Neuronal stem cell (in vitro differentiated cells): ENCODE results near the gene TIGD1.

Experiments used
- DNase-seq: peaks from one replicate; pipeline ENCODE4 v3.0.0-alpha.2; 2013; ENCODE audit warnings: low spot score
- H2AFZ ChIP-seq: one replicate; pipeline ENCODE4 v1.6.1; 2013; ENCODE audit warnings: mild to moderate bottlenecking, low read length, inconsistent platforms
- H2AK5ac ChIP-seq: 2 replicates; pipeline ENCODE4 v1.6.1; 2013; ENCODE audit warnings: low read depth, mild to moderate bottlenecking, inconsistent platforms, low read length, moderate library complexity, mixed read lengths
- H2BK120ac ChIP-seq: 2 replicates; pipeline ENCODE4 v1.6.1; 2013; ENCODE audit warnings: low read depth, mild to moderate bottlenecking, inconsistent platforms, low read length, moderate library complexity, mixed read lengths
- H2BK12ac ChIP-seq: one replicate; pipeline ENCODE4 v1.6.1; 2013; ENCODE audit warnings: low read length, inconsistent platforms
- H2BK15ac ChIP-seq: 2 replicates; pipeline ENCODE4 v1.6.1; 2013; ENCODE audit warnings: mild to moderate bottlenecking, low read length, inconsistent platforms, mixed read lengths
- H2BK5ac ChIP-seq: one replicate; pipeline ENCODE4 v1.6.1; 2013; ENCODE audit warnings: inconsistent platforms, mild to moderate bottlenecking, low read length, moderate library complexity
- H3K14ac ChIP-seq: one replicate; pipeline ENCODE4 v1.6.1; 2013; ENCODE audit warnings: low read length, inconsistent platforms
- H3K18ac ChIP-seq: 2 replicates; pipeline ENCODE4 v1.6.1; 2013; ENCODE audit warnings: low read length, inconsistent platforms
- H3K23ac ChIP-seq: 2 replicates; pipeline ENCODE4 v1.6.1; 2013; ENCODE audit warnings: low read depth, mild to moderate bottlenecking, mixed read lengths, low read length, inconsistent platforms; ENCODE audit not compliant: poor library complexity
- H3K27ac ChIP-seq: replicated peaks from 3 replicates; pipeline ENCODE4 v1.5.1; 2013; ENCODE audit warnings: low read length, inconsistent platforms
- H3K27me3 ChIP-seq, 3 experiments: 2 replicates each; pipeline ENCODE4 v1.6.1; 2013; ENCODE audit warnings: low read length in 3 of 3, mild to moderate bottlenecking in 2 of 3, inconsistent platforms in 1 of 3, low read depth in 1 of 3, mixed read lengths in 1 of 3, moderate library complexity in 1 of 3; ENCODE audit not compliant: control insufficient read depth in 3 of 3, insufficient read depth in 3 of 3
- H3K36me3 ChIP-seq, 2 donors: replicated peaks in 1 of 2; 2 replicates each; pipeline ENCODE4 v1.6.1; 2013; ENCODE audit warnings: low read length in 2 of 2; ENCODE audit not compliant: control insufficient read depth in 2 of 2, insufficient read depth in 2 of 2
- H3K4ac ChIP-seq: 2 replicates; pipeline ENCODE4 v1.6.1; 2013; ENCODE audit warnings: inconsistent platforms, mild to moderate bottlenecking, low read length, moderate library complexity
- H3K4me1 ChIP-seq, 2 donors: 1 replicate in 1 of 2; 2 replicates in 1 of 2; pipeline ENCODE4 v1.6.1; 2013; ENCODE audit warnings: low read length in 2 of 2, low read depth in 1 of 2; ENCODE audit not compliant: control insufficient read depth in 2 of 2, insufficient read depth in 1 of 2
- H3K4me2 ChIP-seq: one replicate; pipeline ENCODE4 v1.6.1; 2013; ENCODE audit warnings: mild to moderate bottlenecking, low read length, inconsistent platforms; ENCODE audit not compliant: insufficient read depth, poor library complexity, severe bottlenecking
- H3K4me3 ChIP-seq, 2 donors: 2 replicates each; pipeline ENCODE4 v1.5.1; 2013; ENCODE audit warnings: low read length in 2 of 2, mild to moderate bottlenecking in 2 of 2, inconsistent platforms in 1 of 2, moderate library complexity in 1 of 2
- H3K79me1 ChIP-seq: one replicate; pipeline ENCODE4 v1.6.1; 2013; ENCODE audit warnings: low read depth, mild to moderate bottlenecking, inconsistent platforms, low read length, moderate library complexity
- H3K9ac ChIP-seq: one replicate; pipeline ENCODE4 v1.6.1; 2013; ENCODE audit warnings: mild to moderate bottlenecking, low read depth, low read length, inconsistent platforms; ENCODE audit not compliant: poor library complexity
- H3K9me3 ChIP-seq, 2 donors: replicated peaks in 1 of 2; 2 replicates each; pipeline versions ENCODE3 to v1.6.1; 2013; ENCODE audit warnings: low read length in 2 of 2, mild to moderate bottlenecking in 2 of 2, inconsistent platforms in 1 of 2, low read depth in 1 of 2, mixed read lengths in 1 of 2, moderate library complexity in 1 of 2; ENCODE audit not compliant: control insufficient read depth in 2 of 2, insufficient read depth in 1 of 2
- H4K8ac ChIP-seq: one replicate; pipeline ENCODE4 v1.6.1; 2013; ENCODE audit warnings: low read depth, mild to moderate bottlenecking, inconsistent platforms, low read length, moderate library complexity
- H4K91ac ChIP-seq: one replicate; pipeline ENCODE4 v1.6.1; 2013; ENCODE audit warnings: low read length, low read depth, mild to moderate bottlenecking, inconsistent platforms; ENCODE audit not compliant: poor library complexity
- WGBS, 2 donors: extraction: QIAGEN DNeasy Blood & Tissue Kit; methylation state at CpG; one replicate each; pipeline ENCODE4 v1.1.7; 2013; ENCODE audit warnings: missing lambda C conversion rate in 2 of 2, mixed read lengths in 1 of 2; ENCODE audit not compliant: insufficient read length in 2 of 2, insufficient replicate concordance in 1 of 2; ENCODE audit errors: extremely low coverage in 2 of 2; 5-methylcytosine and 5-hydroxymethylcytosine counted together

Gene TIGD1

DNA sequence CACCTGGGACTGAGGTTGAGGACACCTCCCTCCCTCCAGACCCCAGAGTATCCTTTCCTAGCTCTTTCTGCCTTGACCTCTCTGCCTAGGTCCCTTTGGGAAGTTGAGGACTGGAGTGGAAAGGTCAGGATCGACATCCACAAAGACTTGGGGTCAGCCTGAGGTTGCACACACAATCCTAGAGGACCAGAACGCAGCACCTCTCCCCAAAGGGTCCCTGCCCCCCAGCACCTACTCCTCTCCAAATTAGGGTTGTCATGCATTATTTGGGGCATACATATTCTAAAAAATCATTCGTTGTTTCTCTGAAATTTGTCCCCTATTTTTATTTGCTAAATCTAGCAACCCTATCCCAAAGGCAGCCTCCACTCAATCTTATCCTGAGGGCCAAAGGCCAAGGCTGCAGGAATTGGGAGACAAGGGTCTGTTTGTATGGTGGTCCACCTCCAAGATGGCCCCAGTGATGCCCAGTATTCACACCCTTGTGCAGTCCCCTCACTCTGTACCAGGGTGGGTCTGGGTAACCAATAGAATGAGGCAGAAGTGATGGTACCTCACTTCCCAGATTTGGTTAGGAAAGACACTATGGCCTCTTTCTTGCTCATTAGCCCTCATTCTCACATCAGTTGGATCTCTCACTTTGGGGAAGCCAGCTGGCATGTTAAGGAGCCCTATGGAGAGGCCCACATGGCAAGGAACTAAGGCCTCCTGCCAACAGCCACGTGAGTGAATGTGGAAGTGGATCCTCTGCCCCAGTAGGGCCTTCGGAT is 14.4 kb downstream of the TIGD1 start:
- H3K27me3 ChIP-seq: no peaks in the 10 kb centered on the region
- H2BK120ac ChIP-seq: no peak overlapping the region
- no peak overlapping the region for H3K14ac ChIP-seq
- no peaks in the 10 kb centered on the region for H3K36me3 ChIP-seq
- DNase-seq: no peak
- H3K4me2 ChIP-seq: no peak overlapping the region
- no peak overlapping the region for H3K9ac ChIP-seq
- H3K4me1 ChIP-seq: peaks cover 6 to 17% of the 10 kb centered on the region in 2 donors
- no CpG with 5 or more reads among the region's 5 CpGs for WGBS, 2 donors
- no peak overlapping the region for H3K18ac ChIP-seq
- H4K8ac ChIP-seq: no peak overlapping the region
- no peak overlapping the region for H3K4ac ChIP-seq
- H3K9me3 ChIP-seq: peaks cover 0 to 2% of the 10 kb centered on the region in 2 donors
- H3K27ac ChIP-seq: no peak overlapping the region
- H2AFZ ChIP-seq: no peak overlapping the region
- no peak overlapping the region for H2BK15ac ChIP-seq
- H2BK5ac ChIP-seq: no peak overlapping the region
- no peak overlapping the region for H3K4me3 ChIP-seq
- no peak overlapping the region for H3K23ac ChIP-seq
- H2AK5ac ChIP-seq: peak overlapping the region; percentile 92
- no peak overlapping the region for H4K91ac ChIP-seq
- H2BK12ac ChIP-seq: no peak overlapping the region
- H3K79me1 ChIP-seq: peaks cover 2% of the 10 kb centered on the region

DNA sequence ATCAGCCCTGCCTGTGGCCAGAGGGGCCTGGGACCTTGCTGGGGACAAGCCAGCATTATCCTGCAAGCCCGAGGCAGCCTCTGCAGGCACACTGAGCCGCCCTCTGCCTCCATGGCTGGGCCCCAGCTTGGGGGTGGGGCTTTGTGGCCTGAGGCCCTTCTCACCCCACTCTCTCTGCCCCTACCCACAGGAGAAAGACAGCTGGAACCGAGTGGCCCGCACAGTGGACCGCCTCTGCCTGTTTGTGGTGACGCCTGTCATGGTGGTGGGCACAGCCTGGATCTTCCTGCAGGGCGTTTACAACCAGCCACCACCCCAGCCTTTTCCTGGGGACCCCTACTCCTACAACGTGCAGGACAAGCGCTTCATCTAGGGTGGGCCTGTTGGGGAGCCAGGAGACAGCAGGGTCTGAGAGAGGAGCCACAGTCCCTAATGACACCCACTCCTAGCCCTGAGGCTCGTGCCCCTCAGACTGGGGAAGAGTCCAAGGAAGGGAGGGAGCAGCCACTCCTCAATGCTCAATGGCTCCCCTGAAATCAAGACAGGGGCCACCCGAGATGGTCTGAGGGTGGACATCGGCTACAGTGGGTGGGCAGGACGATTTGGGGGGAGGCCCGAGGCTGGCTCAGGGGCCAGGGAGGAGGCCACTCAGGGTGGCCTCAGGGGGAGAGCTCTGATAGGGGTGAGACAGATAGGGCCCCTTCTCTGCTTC is 15.3 kb downstream of the TIGD1 start:
- Histone ChIP-seq H2BK120ac (peak overlapping the region; percentile 21), H2BK5ac (peak overlapping the region; percentile 29), H2BK12ac (peak overlapping the region; percentile 16), H3K79me1 (peaks cover 2% of the 10 kb centered on the region), H3K36me3 (no peaks in the 10 kb centered on the region), H3K27ac (no peak overlapping the region), H2BK15ac (no peak overlapping the region), H2AFZ (peak overlapping the region; percentile 72), H4K91ac (no peak overlapping the region), H3K14ac (peak overlapping the region; percentile 86), H3K4me3 (no peak overlapping the region), H2AK5ac (peak overlapping the region; percentile 92), H3K27me3 (no peaks in the 10 kb centered on the region), H3K18ac (peak overlapping the region; percentile 24), H3K4me2 (no peak overlapping the region), H3K4me1 (peaks cover 6 to 17% of the 10 kb centered on the region in 2 donors), H4K8ac (no peak overlapping the region), H3K9me3 (peaks cover 0 to 2% of the 10 kb centered on the region in 2 donors), H3K9ac (no peak overlapping the region), H3K4ac (no peak overlapping the region), H3K23ac (no peak overlapping the region)
- DNase-seq: no peak
- no CpG with 5 or more reads among the region's 14 CpGs for WGBS, 2 donors

DNA sequence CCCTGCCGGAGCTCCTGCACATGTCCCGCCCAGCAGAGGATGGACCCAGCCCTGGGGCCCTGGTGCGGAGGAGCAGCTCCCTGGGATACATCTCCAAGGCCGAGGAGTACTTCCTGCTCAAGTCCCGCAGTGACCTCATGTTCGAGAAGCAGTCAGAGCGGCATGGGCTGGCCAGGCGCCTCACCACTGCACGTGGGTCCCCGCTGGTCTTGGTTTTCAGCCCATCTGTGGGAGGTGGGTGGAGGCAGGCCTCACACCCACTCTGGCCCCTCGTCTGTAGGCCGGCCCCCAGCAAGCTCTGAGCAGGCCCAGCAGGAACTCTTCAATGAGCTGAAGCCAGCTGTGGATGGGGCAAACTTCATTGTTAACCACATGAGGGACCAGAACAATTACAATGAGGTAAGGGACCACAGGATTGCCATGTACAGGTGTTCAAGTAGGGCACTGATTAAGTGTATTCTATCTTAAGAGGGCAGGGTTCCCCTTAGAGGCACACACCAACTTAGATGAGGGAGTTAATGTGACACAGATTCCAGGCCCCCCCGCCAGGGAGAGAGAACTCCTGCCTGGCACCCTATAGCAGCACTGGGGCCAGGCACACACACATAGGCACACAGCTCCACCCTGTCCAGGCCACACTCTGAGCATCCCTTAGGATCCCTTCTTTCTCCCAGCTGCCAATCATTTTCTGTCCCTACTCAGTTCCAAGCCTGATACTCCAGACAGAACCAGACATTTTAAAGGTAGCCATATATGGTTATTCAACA is 16.2 kb downstream of the TIGD1 start:
- H2BK12ac ChIP-seq: no peak overlapping the region
- H3K4me3 ChIP-seq: no peak overlapping the region
- H2BK120ac ChIP-seq: no peak overlapping the region
- H3K36me3 ChIP-seq: no peaks in the 10 kb centered on the region
- no peak overlapping the region for H3K14ac ChIP-seq
- no peak overlapping the region for H4K91ac ChIP-seq
- no peak overlapping the region for H3K4ac ChIP-seq
- H3K9ac ChIP-seq: no peak overlapping the region
- H3K9me3 ChIP-seq: peaks cover 0 to 2% of the 10 kb centered on the region in 2 donors
- H3K27ac ChIP-seq: no peak overlapping the region
- peak overlapping the region; percentile 61 for H3K18ac ChIP-seq
- H3K79me1 ChIP-seq: peaks cover 2% of the 10 kb centered on the region
- no peak overlapping the region for H4K8ac ChIP-seq
- H3K27me3 ChIP-seq: peaks cover 0 to 6% (median 0%) of the 10 kb centered on the region in 3 experiments
- H2AFZ ChIP-seq: peak overlapping the region; percentile 72
- H3K4me1 ChIP-seq: peaks cover 1 to 9% of the 10 kb centered on the region in 2 donors
- H2BK5ac ChIP-seq: no peak overlapping the region
- H2AK5ac ChIP-seq: peak overlapping the region; percentile 76
- no peak overlapping the region for H3K23ac ChIP-seq
- no peak for DNase-seq
- H2BK15ac ChIP-seq: no peak overlapping the region
- WGBS, 2 donors: no CpG with 5 or more reads among the region's 13 CpGs
- no peak overlapping the region for H3K4me2 ChIP-seq
